Measurements from ENCODE around the gene SSBP2.
"Not testable (repeated sequence)": the region's sequence is repeated elsewhere in the genome, so short reads cannot be mapped to it uniquely, and the experiment has no call there.

The SSBP2 gene

GRCh38 chr5:81417052-81417451 is 333.8 kb downstream of the SSBP2 start:
- DNase-seq (ENCODE audit: low spot score in 2 of 2): no peak
- Mint-ChIP-seq H3K27me3 (no peaks in the 10 kb centered on the region), H3K36me3 (peaks cover 11% of the 10 kb centered on the region), H3K27ac (no peak overlapping the region), H3K9me3 (no peaks in the 10 kb centered on the region), H3K4me3 (no peak overlapping the region), H3K4me1 (no peaks in the 10 kb centered on the region)
- ATAC-seq (ENCODE audit: low read depth): no peak

- ATAC-seq (ENCODE audit: low read depth) (no peak), DNase-seq (ENCODE audit: low spot score in 2 of 2) (no peak)
- Mint-ChIP-seq H3K36me3 (peaks cover 10% of the 10 kb centered on the region), H3K9me3 (peaks cover 1% of the 10 kb centered on the region), H3K27ac (no peak overlapping the region), H3K27me3 (no peaks in the 10 kb centered on the region), H3K4me3 (no peak overlapping the region), H3K4me1 (no peaks in the 10 kb centered on the region)
These were observed 341.0 kb downstream of the SSBP2 start for GRCh38 chr5:81409896-81410295.

- no peaks in the 10 kb centered on the region for H3K27me3 Mint-ChIP-seq
- no peak overlapping the region for H3K4me3 Mint-ChIP-seq
- H3K4me1 Mint-ChIP-seq: no peaks in the 10 kb centered on the region
- no peak for DNase-seq (ENCODE audit: low spot score in 2 of 2)
- peaks cover 10% of the 10 kb centered on the region for H3K36me3 Mint-ChIP-seq
- ATAC-seq (ENCODE audit: low read depth): no peak
- H3K27ac Mint-ChIP-seq: no peak overlapping the region
- H3K9me3 Mint-ChIP-seq: peaks cover 1% of the 10 kb centered on the region
These were observed 341.5 kb downstream of the SSBP2 start for GRCh38 chr5:81409361-81409760.

- Mint-ChIP-seq H3K27me3 (no peaks in the 10 kb centered on the region), H3K27ac (no peak overlapping the region), H3K4me1 (no peaks in the 10 kb centered on the region), H3K4me3 (no peak overlapping the region), H3K9me3 (peaks cover 1% of the 10 kb centered on the region), H3K36me3 (peaks cover 9% of the 10 kb centered on the region)
- ATAC-seq (ENCODE audit: low read depth) (no peak), DNase-seq (ENCODE audit: low spot score in 2 of 2) (no peak)
These were observed 342.4 kb downstream of the SSBP2 start for GRCh38 chr5:81408496-81408895.

GRCh38 chr5:81407811-81408210 is 343.1 kb downstream of the SSBP2 start:
- not testable (repeated sequence) for H3K4me3 Mint-ChIP-seq; ATAC-seq (ENCODE audit: low read depth); H3K36me3 Mint-ChIP-seq; DNase-seq (ENCODE audit: low spot score in 2 of 2); H3K4me1 Mint-ChIP-seq; H3K27me3 Mint-ChIP-seq; H3K27ac Mint-ChIP-seq; H3K9me3 Mint-ChIP-seq

GRCh38 chr5:81405126-81405891 is 345.6 kb downstream of the SSBP2 start:
- H3K36me3 Mint-ChIP-seq: peaks cover 9% of the 10 kb centered on the region
- H3K4me3 Mint-ChIP-seq: no peak overlapping the region
- DNase-seq (ENCODE audit: low spot score in 2 of 2) (no peak), ATAC-seq (ENCODE audit: low read depth) (no peak)
- H3K27me3 Mint-ChIP-seq: peaks cover 3% of the 10 kb centered on the region
- no peaks in the 10 kb centered on the region for H3K4me1 Mint-ChIP-seq
- no peak overlapping the region for H3K27ac Mint-ChIP-seq
- peaks cover 1% of the 10 kb centered on the region for H3K9me3 Mint-ChIP-seq

GRCh38 chr5:81402192-81402930 is 348.5 kb downstream of the SSBP2 start:
- no peaks in the 10 kb centered on the region for H3K9me3 Mint-ChIP-seq
- no peak overlapping the region for H3K4me3 Mint-ChIP-seq
- H3K27me3 Mint-ChIP-seq: peaks cover 5% of the 10 kb centered on the region
- no peaks in the 10 kb centered on the region for H3K4me1 Mint-ChIP-seq
- ATAC-seq (ENCODE audit: low read depth): no peak
- no peak overlapping the region for H3K27ac Mint-ChIP-seq
- no peak for DNase-seq (ENCODE audit: low spot score in 2 of 2)
- H3K36me3 Mint-ChIP-seq: peaks cover 4% of the 10 kb centered on the region

GRCh38 chr5:81401266-81401665 is 349.6 kb downstream of the SSBP2 start:
- DNase-seq (ENCODE audit: low spot score in 2 of 2): no peak
- no peaks in the 10 kb centered on the region for H3K4me1 Mint-ChIP-seq
- peaks cover 7% of the 10 kb centered on the region for H3K27me3 Mint-ChIP-seq
- H3K36me3 Mint-ChIP-seq: peaks cover 2% of the 10 kb centered on the region
- ATAC-seq (ENCODE audit: low read depth): no peak
- H3K27ac Mint-ChIP-seq: no peak overlapping the region
- H3K4me3 Mint-ChIP-seq: no peak overlapping the region
- H3K9me3 Mint-ChIP-seq: no peaks in the 10 kb centered on the region

- Mint-ChIP-seq H3K4me1 (no peaks in the 10 kb centered on the region), H3K9me3 (no peaks in the 10 kb centered on the region), H3K4me3 (no peak overlapping the region), H3K36me3 (no peaks in the 10 kb centered on the region), H3K27ac (no peak overlapping the region), H3K27me3 (peaks cover 9% of the 10 kb centered on the region)
- ATAC-seq (ENCODE audit: low read depth): no peak
- no peak for DNase-seq (ENCODE audit: low spot score in 2 of 2)
These were observed 350.5 kb downstream of the SSBP2 start for GRCh38 chr5:81400375-81400774.

- DNase-seq (ENCODE audit: low spot score in 2 of 2) (no peak), ATAC-seq (ENCODE audit: low read depth) (no peak)
- H3K36me3 Mint-ChIP-seq: no peaks in the 10 kb centered on the region
- H3K4me1 Mint-ChIP-seq: no peaks in the 10 kb centered on the region
- H3K27ac Mint-ChIP-seq: no peak overlapping the region
- peaks cover 12% of the 10 kb centered on the region for H3K27me3 Mint-ChIP-seq
- H3K4me3 Mint-ChIP-seq: no peak overlapping the region
- H3K9me3 Mint-ChIP-seq: no peaks in the 10 kb centered on the region
These were observed 352.2 kb downstream of the SSBP2 start for GRCh38 chr5:81398741-81399140.

- DNase-seq (ENCODE audit: low spot score in 2 of 2) (no peak), ATAC-seq (ENCODE audit: low read depth) (no peak)
- peaks cover 15% of the 10 kb centered on the region for H3K27me3 Mint-ChIP-seq
- peaks cover 2% of the 10 kb centered on the region for H3K4me1 Mint-ChIP-seq
- no peak overlapping the region for H3K4me3 Mint-ChIP-seq
- H3K9me3 Mint-ChIP-seq: no peaks in the 10 kb centered on the region
- no peak overlapping the region for H3K27ac Mint-ChIP-seq
- H3K36me3 Mint-ChIP-seq: no peaks in the 10 kb centered on the region
These were observed 353.7 kb downstream of the SSBP2 start for GRCh38 chr5:81397176-81397575.

- DNase-seq (ENCODE audit: low spot score in 2 of 2): no peak
- H3K27ac Mint-ChIP-seq: no peak overlapping the region
- H3K4me1 Mint-ChIP-seq: peaks cover 2% of the 10 kb centered on the region
- no peaks in the 10 kb centered on the region for H3K36me3 Mint-ChIP-seq
- no peak for ATAC-seq (ENCODE audit: low read depth)
- H3K27me3 Mint-ChIP-seq: peaks cover 18% of the 10 kb centered on the region
- H3K4me3 Mint-ChIP-seq: no peak overlapping the region
- H3K9me3 Mint-ChIP-seq: no peaks in the 10 kb centered on the region
These were observed 355.6 kb downstream of the SSBP2 start for GRCh38 chr5:81395262-81395661.

GRCh38 chr5:81393783-81394718 is 356.8 kb downstream of the SSBP2 start, which contains the start of gene ACOT12:
Gene ACOT12 (minus strand): TSS chr5:81394134. CDS start chr5:81394114, 20 bp downstream.
- no peak within 1 kb of the TSS for H3K27ac Mint-ChIP-seq
- peaks cover 19% of the 10 kb centered on the region for H3K27me3 Mint-ChIP-seq
- H3K36me3 Mint-ChIP-seq: no peaks in the 10 kb centered on the region
- no peak for DNase-seq (ENCODE audit: low spot score in 2 of 2)
- peaks cover 2% of the 10 kb centered on the region for H3K4me1 Mint-ChIP-seq
- ATAC-seq (ENCODE audit: low read depth): no peak
- peak within 1 kb of the TSS; percentile 24 for H3K4me3 Mint-ChIP-seq
- no peaks in the 10 kb centered on the region for H3K9me3 Mint-ChIP-seq

- ATAC-seq (ENCODE audit: low read depth): no peak
- Mint-ChIP-seq H3K4me1 (peaks cover 2% of the 10 kb centered on the region), H3K4me3 (peak overlapping the region; percentile 24), H3K36me3 (no peaks in the 10 kb centered on the region), H3K27ac (no peak overlapping the region), H3K9me3 (no peaks in the 10 kb centered on the region), H3K27me3 (peaks cover 19% of the 10 kb centered on the region)
- DNase-seq (ENCODE audit: low spot score in 2 of 2): no peak
These were observed 357.5 kb downstream of the SSBP2 start for GRCh38 chr5:81393430-81393782.
